Gastroesophageal sphincter (tissue), 4 donors: Measurements from ENCODE around the gene EPB41L3. TPM values are rescaled to one million over a fixed set of nuclear protein-coding genes. Genes with fewer than 3 reads are reported as not detected.
A peak's percentile ranks its signal among the peaks of the same experiment; 100 is the strongest.

Experiments used
- ATAC-seq: fragments of 150-250 bp; one replicate; pipeline ENCODE4 v1.9.1; 2016; ENCODE audit warnings: mild to moderate bottlenecking, moderate library complexity
- H3K27ac ChIP-seq, 4 donors: fragments of 200-600 bp; sonication (generic) in 3 of 4; 1 replicate in 3 of 4; 2 replicates in 1 of 4; pipeline ENCODE4 v1.5.1; 2016 to 2019
- H3K27me3 ChIP-seq: fragments of 200-600 bp; sonication (generic); one replicate; pipeline ENCODE4 v1.5.1; 2019
- H3K36me3 ChIP-seq, 2 donors: fragments of 200-600 bp; sonication (generic); one replicate each; pipeline ENCODE4 v1.5.1; 2019; ENCODE audit warnings: control low read depth in 1 of 2
- H3K4me1 ChIP-seq, 3 donors: fragments of 200-600 bp; sonication (generic); 1 replicate in 2 of 3; 2 replicates in 1 of 3; pipeline ENCODE4 v1.5.1; 2016 to 2019; ENCODE audit warnings: control low read depth in 2 of 3
- H3K4me3 ChIP-seq, 2 donors: fragments of 200-600 bp; sonication (generic); one replicate each; pipeline ENCODE4 v1.5.1; 2019; ENCODE audit warnings: mild to moderate bottlenecking in 1 of 2, moderate library complexity in 1 of 2
- H3K9me3 ChIP-seq, 3 donors: fragments of 200-600 bp; sonication (generic); one replicate each; pipeline ENCODE4 v1.5.1; 2017 to 2019; ENCODE audit warnings: control low read depth in 2 of 3
- CTCF ChIP-seq, 4 experiments: fragments of 200-600 bp in 2 of 4; fragments of 450-650 bp in 2 of 4; sonication (generic) in 1 of 4; IDR thresholded peaks; one replicate each; pipeline ENCODE4 v1.5.1; 2017 to 2019; ENCODE audit warnings: antibody characterized with exemption in 4 of 4, mild to moderate bottlenecking in 2 of 4, moderate library complexity in 2 of 4
- EP300 ChIP-seq: sonication (generic); formaldehyde crosslinking; IDR thresholded peaks from one replicate; pipeline ENCODE4 v1.6.1; 2017; ENCODE audit warnings: antibody characterized with exemption, mild to moderate bottlenecking
- POLR2A ChIP-seq, 2 donors: fragments of 450-650 bp; IDR thresholded peaks; one replicate each; pipeline ENCODE4 v1.6.1; 2017; ENCODE audit warnings: antibody characterized with exemption in 2 of 2, mild to moderate bottlenecking in 2 of 2, moderate library complexity in 1 of 2
- POLR2AphosphoS5 ChIP-seq: sonication (generic); formaldehyde crosslinking; IDR thresholded peaks from one replicate; pipeline ENCODE4 v1.6.1; 2017; ENCODE audit warnings: antibody characterized with exemption
- WGBS, 2 donors: methylation state at CpG; one replicate each; pipeline ENCODE4 v1.1.5; 2018; ENCODE audit warnings: low coverage in 1 of 2; 5-methylcytosine and 5-hydroxymethylcytosine counted together
- total RNA-seq, 4 donors: library from RNA; depleted of rRNA; stranded (reverse); fragments of >200 nt; gene quantifications; one replicate each; pipeline ENCODE4 v1.1.0, GENCODE V29; 2016

The EPB41L3 gene
- 10 to 100 TPM; 27.4 to 66.6 (median 43.4) TPM for total RNA-seq

DNA sequence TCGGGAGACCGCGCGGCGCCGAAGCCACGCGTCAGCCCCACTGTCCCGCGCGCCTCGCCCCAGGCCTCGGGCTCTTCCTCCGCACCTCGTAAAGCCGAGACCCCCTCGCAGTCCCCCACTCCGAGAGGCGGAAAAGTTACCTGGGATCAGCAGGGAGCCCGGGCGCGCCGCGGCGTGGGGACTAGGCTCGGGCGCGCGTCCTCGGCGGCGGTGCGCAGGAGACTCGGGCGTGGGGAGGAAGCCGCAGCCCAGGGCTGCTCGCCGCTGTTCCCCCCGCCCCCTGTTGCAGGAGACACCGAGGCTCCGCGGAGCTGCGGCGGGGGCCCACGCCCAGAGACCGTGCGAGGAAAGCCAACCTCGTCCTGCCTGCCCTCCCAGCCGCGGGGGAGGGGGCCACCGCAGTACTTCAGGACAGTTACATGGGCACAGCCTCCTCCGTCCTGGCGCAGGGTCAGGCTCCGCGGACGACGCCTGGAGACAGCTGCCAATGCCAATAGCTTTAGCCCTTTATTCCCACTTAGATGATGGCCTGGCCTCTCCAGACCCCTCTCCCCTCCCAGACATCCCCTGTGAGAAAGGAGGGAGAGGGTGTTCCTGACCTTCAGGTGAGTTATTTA is at the start of gene EPB41L3:
Gene EPB41L3 (minus strand): TSS at position 225 of the 617 bp plus-strand sequence. CDS start 54,814 bp downstream, outside the sequence.
- Histone ChIP-seq H3K4me1 (peaks cover 0 to 26% (median 0%) of the 10 kb centered on the region in 3 donors), H3K27me3 (peaks cover 44% of the 10 kb centered on the region), H3K27ac (peak within 1 kb of the TSS in 3 of 4 donors; percentile 78 to 85 (median 83)), H3K4me3 (peak within 1 kb of the TSS; percentile 33 to 69), H3K36me3 (no peaks in the 10 kb centered on the region), H3K9me3 (no peaks in the 10 kb centered on the region)
- no peak for TF ChIP-seq CTCF (IDR thresholded peaks at IDR 0.05)
- peak; percentile 36 to 58 for TF ChIP-seq POLR2A (IDR thresholded peaks at IDR 0.05)
- no peak for TF ChIP-seq EP300
- peak; percentile 20 for TF ChIP-seq POLR2AphosphoS5
- no CpG with 5 or more reads among the region's 57 CpGs for WGBS, 2 donors
- ATAC-seq = peak; percentile 84

GRCh38 chr18:5588529-5588928 is 44.7 kb upstream of the EPB41L3 start:
- Histone ChIP-seq H3K4me3 (no peak overlapping the region), H3K27ac (no peak overlapping the region), H3K9me3 (peaks cover 0 to 14% (median 0%) of the 10 kb centered on the region in 3 donors), H3K27me3 (no peaks in the 10 kb centered on the region), H3K36me3 (no peaks in the 10 kb centered on the region), H3K4me1 (no peaks in the 10 kb centered on the region)
- TF ChIP-seq EP300 = no peak
- TF ChIP-seq CTCF (IDR thresholded peaks at IDR 0.05) = no peak
- TF ChIP-seq POLR2AphosphoS5 = no peak
- no peak for TF ChIP-seq POLR2A (IDR thresholded peaks at IDR 0.05)
- ATAC-seq = no peak

DNA sequence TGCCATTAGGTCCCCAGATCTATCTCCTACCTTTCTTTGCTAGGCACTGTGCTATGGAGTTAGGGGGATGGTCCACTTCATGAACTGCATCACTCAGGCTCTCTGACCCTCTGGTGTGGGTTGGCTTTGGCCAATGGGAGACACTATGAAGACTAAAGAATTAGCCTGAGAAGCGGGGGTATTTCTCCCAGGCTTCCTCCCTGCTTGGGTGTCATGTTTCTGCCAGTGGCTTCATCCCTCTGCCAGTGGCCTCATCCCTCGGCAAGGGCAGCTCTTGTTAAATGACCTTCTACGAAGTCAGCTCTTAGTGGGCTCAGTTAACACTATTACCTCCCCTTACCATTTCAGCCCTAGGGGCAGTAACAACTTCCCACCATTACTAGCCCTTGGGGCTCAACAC is 41.9 kb upstream of the EPB41L3 start:
- ATAC-seq = no peak
- no peaks in the 10 kb centered on the region for H3K9me3 ChIP-seq
- TF ChIP-seq POLR2AphosphoS5 (no peak), POLR2A (IDR thresholded peaks at IDR 0.05) (no peak), EP300 (no peak), CTCF (IDR thresholded peaks at IDR 0.05) (no peak)
- no peaks in the 10 kb centered on the region for H3K27me3 ChIP-seq
- H3K4me1 ChIP-seq = no peaks in the 10 kb centered on the region
- H3K4me3 ChIP-seq = no peak overlapping the region
- no peak overlapping the region for H3K27ac ChIP-seq
- 61 to 75% methylated on average over 2 to 3 of the region's 3 CpGs for WGBS, 2 donors
- H3K36me3 ChIP-seq = no peaks in the 10 kb centered on the region

DNA sequence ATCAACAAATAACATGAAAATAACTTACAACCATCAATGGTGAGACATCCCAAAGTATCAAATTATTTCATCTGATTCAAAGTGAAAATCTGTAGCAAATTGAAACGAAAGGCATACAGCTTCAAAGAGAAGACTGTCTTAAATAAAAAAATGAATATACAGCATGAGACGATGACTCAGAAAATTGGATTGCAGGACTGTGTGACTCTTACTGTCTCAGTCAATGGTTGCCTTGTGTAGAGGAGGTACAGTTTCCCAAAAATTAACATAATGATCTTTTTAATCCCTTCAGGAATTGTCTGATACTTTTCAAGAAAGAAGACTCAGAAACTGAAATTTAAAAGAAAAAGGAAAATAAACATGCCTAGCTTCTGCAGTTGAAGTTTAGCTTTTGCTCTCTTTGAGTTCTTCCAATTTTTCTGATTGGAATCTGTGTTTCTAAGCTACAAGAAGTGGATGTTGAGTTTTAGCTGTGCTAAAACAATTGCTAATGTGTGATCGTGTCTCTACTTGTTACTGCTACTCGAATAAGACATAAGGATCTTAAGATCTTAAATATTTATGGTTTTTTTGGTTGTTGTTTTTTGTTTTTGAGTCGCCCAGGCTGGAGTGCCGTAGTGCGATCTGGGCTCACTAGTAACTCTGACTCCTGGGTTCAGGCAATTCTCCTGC is 41.1 kb upstream of the EPB41L3 start:
- H3K27me3 ChIP-seq = no peaks in the 10 kb centered on the region
- H3K4me1 ChIP-seq = no peaks in the 10 kb centered on the region
- TF ChIP-seq EP300 = no peak
- no peak for TF ChIP-seq POLR2A (IDR thresholded peaks at IDR 0.05)
- TF ChIP-seq CTCF (IDR thresholded peaks at IDR 0.05) = no peak
- no peak for TF ChIP-seq POLR2AphosphoS5
- no peak for ATAC-seq
- no peaks in the 10 kb centered on the region for H3K9me3 ChIP-seq
- no peaks in the 10 kb centered on the region for H3K36me3 ChIP-seq
- no peak overlapping the region for H3K27ac ChIP-seq
- WGBS, 2 donors = 72 to 74% methylated on average over 4 to 5 of the region's 7 CpGs
- no peak overlapping the region for H3K4me3 ChIP-seq
